Erythroblast (primary cell): ENCODE data around the gene ZNF407.

Experiments used
- GATA1 ChIP-seq: IDR thresholded peaks from 2 replicates; pipeline ENCODE4 v1.6.1; 2011; ENCODE audit warnings: low read depth, mild to moderate bottlenecking, control low read depth, low read length, moderate library complexity
- POLR2A ChIP-seq: IDR thresholded peaks from 2 replicates; pipeline ENCODE4 v1.6.1; 2011; ENCODE audit warnings: mild to moderate bottlenecking, low read length

DNA sequence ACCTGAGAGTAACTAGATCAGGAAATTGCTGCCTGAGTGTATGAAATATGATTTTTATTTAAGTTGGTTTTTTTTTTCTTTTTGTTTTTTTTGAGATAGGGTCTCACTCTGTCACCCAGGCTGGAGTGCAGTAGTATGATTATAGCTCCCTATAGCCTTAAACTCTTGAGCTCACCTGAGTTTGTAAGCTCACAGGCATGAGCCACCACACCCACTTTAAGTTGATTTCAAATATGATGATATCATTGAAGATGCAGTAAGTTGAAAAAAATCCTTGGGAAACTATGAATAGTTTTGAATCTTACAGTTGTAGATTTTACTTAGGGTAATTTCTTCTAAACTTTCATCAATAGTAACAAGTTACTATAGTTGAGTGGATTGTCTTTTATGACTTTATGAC, 234.7 kb downstream of the ZNF407 start:
- no peak for TF ChIP-seq POLR2A
- TF ChIP-seq GATA1 = no peak
